SU-DHL-6 (cell line): ENCODE measurements around the gene GGA1.

Experiments
- H2AFZ ChIP-seq: fragments of 200-600 bp; sonication (generic); 2 replicates; pipeline ENCODE4 v1.6.1; 2014; ENCODE audit warnings: low read depth, mild to moderate bottlenecking, moderate library complexity, mixed read lengths, antibody characterized with exemption, low read length; ENCODE audit not compliant: severe bottlenecking
- H3F3A ChIP-seq: fragments of 200-600 bp; shearing (Covaris generic); 2 replicates; pipeline ENCODE4 v1.6.0; 2016; ENCODE audit warnings: antibody characterized with exemption, mild to moderate bottlenecking; ENCODE audit not compliant: insufficient read depth
- H3K27ac ChIP-seq: fragments of 200-600 bp; sonication (generic); 2 replicates; pipeline ENCODE4 v1.5.1; 2016; ENCODE audit warnings: low read depth, mild to moderate bottlenecking, low read length, moderate library complexity, mixed read lengths
- H3K27me3 ChIP-seq: fragments of 200-600 bp; sonication (generic), shearing (Covaris generic); 2 replicates; pipeline ENCODE4 v1.6.0; 2014; ENCODE audit warnings: mild to moderate bottlenecking, low read length
- H3K36me3 ChIP-seq: fragments of 200-600 bp; sonication (generic); 2 replicates; pipeline ENCODE4 v1.6.1; 2014; ENCODE audit warnings: mild to moderate bottlenecking, low read length, mixed read lengths
- H3K4me2 ChIP-seq: fragments of 300-600, 200-600 bp; shearing (Covaris generic), sonication (generic); 2 replicates; pipeline ENCODE4 v1.6.0; 2014; ENCODE audit warnings: low read length, low read depth, mild to moderate bottlenecking; ENCODE audit not compliant: poor library complexity, severe bottlenecking
- H3K4me3 ChIP-seq: fragments of 200-600 bp; sonication (generic); 2 replicates; pipeline ENCODE4 v1.5.1; 2014; ENCODE audit warnings: antibody characterized with exemption, low read length, mild to moderate bottlenecking, mixed read lengths; ENCODE audit not compliant: insufficient read depth, poor library complexity, severe bottlenecking
- H3K79me2 ChIP-seq: fragments of 200-600 bp; sonication (generic); 2 replicates; pipeline ENCODE4 v1.6.1; 2014; ENCODE audit warnings: mild to moderate bottlenecking, low read length, moderate library complexity; ENCODE audit not compliant: insufficient read depth
- H3K9ac ChIP-seq: fragments of 200-600 bp; sonication (generic); 2 replicates; pipeline ENCODE4 v1.7.0; 2014; ENCODE audit warnings: mild to moderate bottlenecking, low read length
- H3K9me2 ChIP-seq: fragments of 200-600 bp; sonication (generic); replicated peaks from 2 replicates; pipeline ENCODE4 v1.6.1; 2014; ENCODE audit warnings: low read length; ENCODE audit not compliant: insufficient read depth
- H3K9me3 ChIP-seq: fragments of 200-600 bp; sonication (generic); 2 replicates; pipeline ENCODE4 v1.6.1; 2014; ENCODE audit warnings: low read length, mixed read lengths; ENCODE audit not compliant: insufficient read depth
- H4K20me1 ChIP-seq: fragments of 200-600 bp; sonication (generic); 2 replicates; pipeline ENCODE4 v1.6.1; 2014; ENCODE audit warnings: low read depth, mild to moderate bottlenecking, antibody characterized with exemption, low read length, moderate library complexity, mixed read lengths
- EZH2phosphoT487 ChIP-seq: fragments of 200-600 bp; sonication (generic), shearing (Covaris generic); conservative IDR thresholded peaks from 2 replicates; pipeline ENCODE4 v1.6.1; 2018; ENCODE audit warnings: mild to moderate bottlenecking, antibody characterized with exemption, low read length, moderate library complexity, mixed read lengths
- TF ChIP-seq, protein P1 (sequence below): fragments of 200-600 bp; sonication (generic); IDR thresholded peaks from one replicate; pipeline ENCODE4 v1.5.1; 2017; ENCODE audit warnings: antibody characterized with exemption, mild to moderate bottlenecking, low read length, moderate library complexity; ENCODE audit not compliant: insufficient read depth, poor library complexity, severe bottlenecking

GGA1 gene

DNA sequence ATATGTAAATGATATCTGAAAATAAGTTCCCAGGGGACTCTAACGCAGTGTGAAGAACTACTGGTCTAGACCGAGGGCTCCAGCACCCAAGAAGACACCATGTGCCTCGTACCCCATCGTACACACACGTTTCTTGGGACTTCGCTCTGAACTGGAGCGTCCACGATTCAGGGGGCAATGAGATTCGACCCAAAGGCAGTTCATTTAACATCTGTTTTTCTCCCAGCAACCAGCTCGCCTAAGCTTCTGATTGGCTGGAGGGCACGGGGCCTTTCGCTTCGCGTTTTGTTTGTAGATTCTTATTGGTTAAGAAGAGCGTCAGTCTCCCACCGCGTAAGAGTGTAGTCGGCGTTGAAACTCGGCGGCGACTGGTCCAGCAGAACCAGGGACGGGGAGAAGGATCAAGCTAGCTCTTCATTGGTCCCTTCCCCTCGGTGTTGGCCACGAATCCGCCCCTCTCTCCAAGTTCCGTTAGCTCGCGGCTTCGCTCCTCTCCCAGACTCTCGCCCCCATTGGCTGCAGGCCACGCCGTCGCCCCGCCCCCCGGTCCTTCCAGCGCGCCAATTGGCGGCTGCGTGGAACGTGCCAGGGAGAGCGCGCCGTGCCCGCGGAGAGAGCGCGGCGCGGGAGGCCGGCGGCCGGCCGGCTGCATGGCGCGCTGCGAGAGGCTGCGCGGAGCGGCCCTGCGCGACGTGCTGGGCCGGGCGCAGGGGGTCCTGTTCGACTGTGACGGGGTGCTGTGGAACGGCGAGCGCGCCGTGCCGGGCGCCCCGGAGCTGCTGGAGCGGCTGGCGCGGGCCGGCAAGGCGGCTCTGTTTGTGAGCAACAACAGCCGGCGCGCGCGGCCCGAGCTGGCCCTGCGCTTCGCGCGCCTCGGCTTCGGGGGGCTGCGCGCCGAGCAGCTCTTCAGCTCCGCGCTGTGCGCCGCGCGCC lies 49.8 kb downstream of the GGA1 start, which contains the start of gene PDXP:
Gene PDXP, plus strand, starts transcription at position 591 of the 933 bp plus-strand sequence. Its CDS starts 60 bp downstream, at position 651.
- Histone ChIP-seq H4K20me1 (no peaks in the 10 kb centered on the region; the same call in 1 of the 2 replicates), H3F3A (peaks cover 31% of the 10 kb centered on the region), H3K27me3 (no peaks in the 10 kb centered on the region), H3K27ac (peak within 1 kb of the TSS; percentile 74), H3K79me2 (peaks cover 40% of the 10 kb centered on the region), H2AFZ (peak within 1 kb of the TSS; percentile 29), H3K4me2 (peak within 1 kb of the TSS; percentile 94), H3K36me3 (no peaks in the 10 kb centered on the region), H3K9ac (peak within 1 kb of the TSS; percentile 85), H3K9me3 (no peaks in the 10 kb centered on the region), H3K4me3 (peak within 1 kb of the TSS; percentile 89), H3K9me2 (no peaks in the 10 kb centered on the region)
- TF ChIP-seq, protein P1, sequence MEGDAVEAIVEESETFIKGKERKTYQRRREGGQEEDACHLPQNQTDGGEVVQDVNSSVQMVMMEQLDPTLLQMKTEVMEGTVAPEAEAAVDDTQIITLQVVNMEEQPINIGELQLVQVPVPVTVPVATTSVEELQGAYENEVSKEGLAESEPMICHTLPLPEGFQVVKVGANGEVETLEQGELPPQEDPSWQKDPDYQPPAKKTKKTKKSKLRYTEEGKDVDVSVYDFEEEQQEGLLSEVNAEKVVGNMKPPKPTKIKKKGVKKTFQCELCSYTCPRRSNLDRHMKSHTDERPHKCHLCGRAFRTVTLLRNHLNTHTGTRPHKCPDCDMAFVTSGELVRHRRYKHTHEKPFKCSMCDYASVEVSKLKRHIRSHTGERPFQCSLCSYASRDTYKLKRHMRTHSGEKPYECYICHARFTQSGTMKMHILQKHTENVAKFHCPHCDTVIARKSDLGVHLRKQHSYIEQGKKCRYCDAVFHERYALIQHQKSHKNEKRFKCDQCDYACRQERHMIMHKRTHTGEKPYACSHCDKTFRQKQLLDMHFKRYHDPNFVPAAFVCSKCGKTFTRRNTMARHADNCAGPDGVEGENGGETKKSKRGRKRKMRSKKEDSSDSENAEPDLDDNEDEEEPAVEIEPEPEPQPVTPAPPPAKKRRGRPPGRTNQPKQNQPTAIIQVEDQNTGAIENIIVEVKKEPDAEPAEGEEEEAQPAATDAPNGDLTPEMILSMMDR: no peak
- no peak for TF ChIP-seq EZH2phosphoT487

DNA sequence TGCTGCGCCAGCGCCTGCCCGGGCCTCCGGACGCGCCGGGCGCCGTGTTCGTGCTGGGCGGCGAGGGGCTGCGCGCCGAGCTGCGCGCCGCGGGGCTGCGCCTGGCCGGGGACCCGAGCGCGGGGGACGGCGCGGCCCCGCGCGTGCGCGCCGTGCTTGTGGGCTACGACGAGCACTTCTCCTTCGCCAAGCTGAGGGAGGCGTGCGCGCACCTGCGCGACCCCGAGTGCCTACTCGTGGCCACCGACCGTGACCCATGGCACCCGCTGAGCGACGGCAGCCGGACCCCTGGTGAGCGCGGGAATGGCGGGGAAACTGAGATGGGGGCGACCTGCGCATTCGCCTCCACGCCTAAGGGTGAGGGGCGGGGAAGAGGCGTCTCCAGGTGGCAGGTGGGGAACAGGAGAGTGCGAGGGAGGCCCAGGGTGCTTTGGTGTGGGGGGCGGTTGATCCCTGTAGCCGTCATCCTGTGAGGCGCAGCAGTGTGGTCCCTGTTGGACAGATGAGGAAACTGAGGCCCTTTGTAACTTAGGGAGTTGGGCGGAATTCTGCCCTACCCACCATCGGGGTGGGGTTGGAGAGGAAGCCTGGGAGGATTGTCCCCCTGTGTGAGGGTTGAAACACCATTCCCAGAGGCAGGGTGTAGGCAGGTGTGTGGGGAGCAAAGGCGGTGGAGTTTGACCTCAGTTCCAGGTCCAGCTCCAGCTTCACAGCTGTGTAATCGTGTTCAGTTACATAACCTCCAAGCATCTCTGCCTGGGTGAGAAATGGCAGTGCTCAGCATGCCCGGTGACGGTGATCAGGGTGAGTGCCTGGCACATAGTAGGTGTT lies 50.6 kb downstream of the GGA1 start:
- Histone ChIP-seq H3K4me3 (peak overlapping the region; percentile 89), H3K4me2 (peak overlapping the region; percentile 94), H4K20me1 (peaks cover under 1% of the 10 kb centered on the region; the same call in 1 of the 2 replicates), H3F3A (peaks cover 31% of the 10 kb centered on the region), H3K36me3 (no peaks in the 10 kb centered on the region), H3K27me3 (no peaks in the 10 kb centered on the region), H2AFZ (no peak overlapping the region), H3K79me2 (peaks cover 48% of the 10 kb centered on the region), H3K27ac (peak overlapping the region; percentile 74), H3K9me2 (no peaks in the 10 kb centered on the region), H3K9ac (peak overlapping the region; percentile 85), H3K9me3 (no peaks in the 10 kb centered on the region)
- TF ChIP-seq, protein P1: no peak
- no peak for TF ChIP-seq EZH2phosphoT487

DNA sequence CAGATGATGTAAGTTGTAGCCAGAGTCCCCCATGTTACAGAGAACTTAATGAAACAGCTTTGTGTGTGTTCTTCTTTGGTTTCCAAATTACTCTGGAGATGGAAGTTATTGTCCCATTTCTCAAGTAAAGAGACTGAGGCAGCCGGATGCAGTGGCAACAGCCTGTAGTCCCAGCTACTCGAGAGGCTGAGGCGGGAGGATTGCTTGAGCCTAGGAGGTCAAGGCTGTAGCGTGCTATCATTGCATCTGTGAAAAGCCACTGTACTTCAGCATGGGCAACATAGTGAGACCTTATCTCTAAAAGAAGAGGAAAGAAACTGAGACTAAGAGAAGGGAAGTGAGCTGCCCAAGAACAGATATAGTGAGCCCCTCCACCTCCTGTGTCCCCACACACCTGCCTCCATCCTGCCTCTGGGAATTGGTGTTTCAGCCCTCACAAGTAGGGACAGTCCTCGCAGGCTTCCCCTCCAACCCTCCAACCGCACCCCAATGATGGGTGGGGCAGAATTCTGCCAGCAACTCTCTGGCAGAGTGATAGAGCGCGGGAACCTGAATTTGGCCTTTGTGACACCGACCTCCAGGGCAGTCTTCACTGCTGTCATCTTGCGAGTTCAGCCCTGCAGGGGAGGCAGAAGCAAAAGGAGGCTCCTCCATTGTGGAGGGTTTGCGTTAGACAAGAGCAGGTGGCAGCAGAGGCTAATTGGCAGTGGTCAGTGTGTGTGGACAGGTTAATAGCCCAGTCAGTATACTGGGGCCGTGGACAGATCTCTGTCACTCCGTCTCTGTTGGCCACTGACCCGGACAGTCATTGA lies 51.5 kb downstream of the GGA1 start:
- Histone ChIP-seq H3K79me2 (peaks cover 56% of the 10 kb centered on the region), H3K4me3 (peak overlapping the region; percentile 89), H3K27me3 (no peaks in the 10 kb centered on the region), H3F3A (peaks cover 28% of the 10 kb centered on the region), H3K9me3 (no peaks in the 10 kb centered on the region), H3K36me3 (no peaks in the 10 kb centered on the region), H3K4me2 (peak overlapping the region; percentile 94), H4K20me1 (peaks cover 3% of the 10 kb centered on the region; the same call in 1 of the 2 replicates), H3K9me2 (no peaks in the 10 kb centered on the region), H2AFZ (no peak overlapping the region), H3K9ac (peak overlapping the region; percentile 85), H3K27ac (peak overlapping the region; percentile 74)
- TF ChIP-seq, protein P1: no peak
- no peak for TF ChIP-seq EZH2phosphoT487
